ENCODE results near the gene FLNC. TPM values are rescaled to one million over a fixed set of nuclear protein-coding genes. Genes with fewer than 3 reads are reported as not detected.

Gene FLNC
- polyA plus RNA-seq, 2 of the 4 experiments (the other 2 are of a cell fraction), result 0.43 to 3.4 TPM

DNA sequence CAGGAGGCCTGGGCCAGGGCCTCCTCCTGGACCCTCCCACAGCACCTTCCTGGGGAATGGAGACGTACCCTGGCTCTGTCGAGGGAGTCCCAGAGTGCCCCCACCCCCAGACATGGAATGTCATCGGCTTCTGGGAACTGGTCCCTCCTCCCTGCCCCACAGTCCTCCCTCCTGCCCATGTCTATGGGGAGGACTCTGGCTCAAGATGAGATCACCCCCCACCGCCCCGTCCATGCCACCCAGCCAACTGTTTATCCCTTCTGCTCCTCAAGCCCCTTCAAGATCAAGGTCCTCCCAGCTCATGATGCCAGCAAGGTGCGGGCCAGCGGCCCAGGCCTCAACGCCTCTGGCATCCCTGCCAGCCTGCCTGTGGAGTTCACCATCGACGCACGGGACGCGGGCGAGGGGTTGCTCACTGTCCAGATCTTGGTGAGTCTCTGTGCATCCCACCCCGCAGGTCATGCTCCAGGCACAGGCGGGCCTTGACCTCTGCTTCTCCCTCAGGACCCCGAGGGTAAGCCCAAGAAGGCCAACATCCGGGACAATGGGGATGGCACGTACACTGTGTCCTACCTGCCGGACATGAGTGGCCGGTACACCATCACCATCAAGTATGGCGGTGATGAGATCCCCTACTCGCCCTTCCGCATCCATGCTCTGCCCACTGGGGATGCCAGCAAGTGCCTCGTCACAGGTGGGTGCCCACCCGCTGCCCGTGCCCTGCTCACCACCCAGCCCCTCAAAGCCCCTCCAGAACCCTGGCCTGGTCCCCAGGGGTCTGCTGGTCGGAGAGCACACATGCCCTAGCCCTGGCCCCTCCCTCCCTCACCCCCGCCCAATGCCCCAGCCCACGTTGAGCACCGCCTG, 18.3 kb downstream of the FLNC start:
- Histone ChIP-seq H3K4me2 (no peak overlapping the region), H3K4me1 (no peaks in the 10 kb centered on the region), H3K9me3 (no peaks in the 10 kb centered on the region), H3K27ac (no peak overlapping the region), H3K4me3 (no peak overlapping the region)
- WGBS (ENCODE audit: missing lambda C conversion rate), result 78% methylated on average over 18 of the region's 31 CpGs
- TF ChIP-seq CHD4 (IDR thresholded peaks at IDR 0.05; ENCODE audit: borderline replicate concordance), result no peak
- ChIA-PET CTCF (interaction anchor here (4.0 kb wide), 1 partner anchor 31 kb away, joined by 11 read pairs; no protein-coding TSS in a partner anchor), POLR2A (no interaction called here)
- DNase-seq (ENCODE audit: low read depth in 1 of 2, low spot score in 1 of 2) (no peak), FAIRE-seq (no peak), ATAC-seq (no peak)

DNA sequence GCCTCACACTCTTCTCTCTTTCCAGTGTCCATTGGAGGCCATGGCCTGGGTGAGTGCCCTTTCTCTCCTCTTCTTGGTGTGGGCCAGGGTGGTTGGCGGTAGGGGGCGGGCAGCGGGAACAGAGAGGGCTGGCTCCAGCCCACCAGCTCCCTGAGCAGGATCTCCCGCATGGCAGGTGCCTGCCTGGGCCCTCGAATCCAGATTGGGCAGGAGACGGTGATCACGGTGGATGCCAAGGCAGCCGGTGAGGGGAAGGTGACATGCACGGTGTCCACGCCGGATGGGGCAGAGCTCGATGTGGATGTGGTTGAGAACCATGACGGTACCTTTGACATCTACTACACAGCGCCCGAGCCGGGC, 18.9 kb downstream of the FLNC start:
- WGBS (ENCODE audit: missing lambda C conversion rate), result 89% methylated on average over 16 of the region's 16 CpGs
- Histone ChIP-seq H3K4me2 (no peak overlapping the region), H3K9me3 (no peaks in the 10 kb centered on the region), H3K4me1 (no peaks in the 10 kb centered on the region), H3K27ac (no peak overlapping the region), H3K4me3 (no peak overlapping the region)
- DNase-seq (ENCODE audit: low read depth in 1 of 2, low spot score in 1 of 2) (no peak), ATAC-seq (no peak), FAIRE-seq (no peak)
- ChIA-PET CTCF (no interaction called here), POLR2A (no interaction called here)
- TF ChIP-seq CHD2 (IDR thresholded peaks at IDR 0.05; ENCODE audit: low read length, partially characterized antibody), result no peak
- no peak for TF ChIP-seq JUNB (IDR thresholded peaks at IDR 0.05)
- TF ChIP-seq HOXB13 (CRISPR knock-in tag; IDR thresholded peaks at IDR 0.05; ENCODE audit: low read depth), result no peak
- no peak for TF ChIP-seq ZC3H11A (IDR thresholded peaks at IDR 0.05)
- TF ChIP-seq, protein P1, sequence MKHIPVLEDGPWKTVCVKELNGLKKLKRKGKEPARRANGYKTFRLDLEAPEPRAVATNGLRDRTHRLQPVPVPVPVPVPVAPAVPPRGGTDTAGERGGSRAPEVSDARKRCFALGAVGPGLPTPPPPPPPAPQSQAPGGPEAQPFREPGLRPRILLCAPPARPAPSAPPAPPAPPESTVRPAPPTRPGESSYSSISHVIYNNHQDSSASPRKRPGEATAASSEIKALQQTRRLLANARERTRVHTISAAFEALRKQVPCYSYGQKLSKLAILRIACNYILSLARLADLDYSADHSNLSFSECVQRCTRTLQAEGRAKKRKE (CRISPR knock-in tag; IDR thresholded peaks at IDR 0.05; ENCODE audit: low read depth), result no peak
- no peak for TF ChIP-seq CEBPB (IDR thresholded peaks at IDR 0.05)
- TF ChIP-seq, protein P2, sequence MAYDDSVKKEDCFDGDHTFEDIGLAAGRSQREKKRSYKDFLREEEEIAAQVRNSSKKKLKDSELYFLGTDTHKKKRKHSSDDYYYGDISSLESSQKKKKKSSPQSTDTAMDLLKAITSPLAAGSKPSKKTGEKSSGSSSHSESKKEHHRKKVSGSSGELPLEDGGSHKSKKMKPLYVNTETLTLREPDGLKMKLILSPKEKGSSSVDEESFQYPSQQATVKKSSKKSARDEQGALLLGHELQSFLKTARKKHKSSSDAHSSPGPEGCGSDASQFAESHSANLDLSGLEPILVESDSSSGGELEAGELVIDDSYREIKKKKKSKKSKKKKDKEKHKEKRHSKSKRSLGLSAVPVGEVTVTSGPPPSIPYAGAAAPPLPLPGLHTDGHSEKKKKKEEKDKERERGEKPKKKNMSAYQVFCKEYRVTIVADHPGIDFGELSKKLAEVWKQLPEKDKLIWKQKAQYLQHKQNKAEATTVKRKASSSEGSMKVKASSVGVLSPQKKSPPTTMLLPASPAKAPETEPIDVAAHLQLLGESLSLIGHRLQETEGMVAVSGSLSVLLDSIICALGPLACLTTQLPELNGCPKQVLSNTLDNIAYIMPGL (CRISPR knock-in tag; IDR thresholded peaks at IDR 0.05; ENCODE audit: borderline replicate concordance), result no peak
- TF ChIP-seq, protein P3, sequence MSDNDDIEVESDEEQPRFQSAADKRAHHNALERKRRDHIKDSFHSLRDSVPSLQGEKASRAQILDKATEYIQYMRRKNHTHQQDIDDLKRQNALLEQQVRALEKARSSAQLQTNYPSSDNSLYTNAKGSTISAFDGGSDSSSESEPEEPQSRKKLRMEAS (IDR thresholded peaks at IDR 0.05), result no peak
- no peak for TF ChIP-seq HDAC2 (IDR thresholded peaks at IDR 0.05)
- no peak for TF ChIP-seq EHF (CRISPR knock-in tag; IDR thresholded peaks at IDR 0.05)

DNA sequence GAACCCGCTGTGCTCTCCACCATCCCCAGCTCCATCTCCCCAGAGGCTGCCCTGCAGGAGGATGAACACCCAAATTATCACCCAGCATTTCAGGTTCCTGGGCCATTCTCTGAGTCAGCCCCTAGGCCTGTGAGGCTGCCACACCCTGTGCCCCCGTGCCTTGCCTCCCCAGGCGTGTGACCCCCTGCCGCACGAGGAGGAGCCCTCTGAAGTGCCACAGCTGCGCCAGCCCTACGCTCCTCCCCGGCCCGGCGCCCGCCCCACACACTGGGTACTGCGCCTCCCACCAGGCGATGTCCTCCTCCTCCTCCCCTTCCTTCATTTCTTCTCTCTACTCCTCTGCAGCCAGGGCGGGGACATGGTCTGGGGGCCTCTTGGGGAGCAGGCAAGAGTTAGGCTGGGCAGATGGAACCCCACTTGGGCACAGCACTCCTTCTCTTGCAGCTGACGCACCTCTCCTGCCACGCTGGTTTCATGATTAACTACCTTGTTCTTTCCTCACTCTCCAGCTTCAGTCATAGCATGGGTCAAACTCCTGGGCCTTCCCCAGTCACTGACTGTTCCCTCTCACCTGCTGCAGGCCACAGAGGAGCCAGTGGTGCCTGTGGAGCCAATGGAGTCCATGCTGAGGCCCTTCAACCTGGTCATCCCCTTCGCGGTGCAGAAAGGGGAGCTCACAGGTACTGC, 19.7 kb downstream of the FLNC start:
- H3K9me3 ChIP-seq, result no peaks in the 10 kb centered on the region
- no peak overlapping the region for H3K4me3 ChIP-seq
- DNase-seq (ENCODE audit: low read depth in 1 of 2, low spot score in 1 of 2), result no peak
- POLR2A ChIA-PET, result no interaction called here
- no peak for FAIRE-seq
- ATAC-seq, result no peak
- H3K4me1 ChIP-seq, result no peaks in the 10 kb centered on the region
- H3K27ac ChIP-seq, result no peak overlapping the region
- no peak overlapping the region for H3K4me2 ChIP-seq
- TF ChIP-seq EP300 (IDR thresholded peaks at IDR 0.05) (no peak), CBX2 (IDR thresholded peaks at IDR 0.05; ENCODE audit: borderline replicate concordance, low read depth) (no peak)
- TF ChIP-seq, protein P1 (CRISPR knock-in tag; IDR thresholded peaks at IDR 0.05; ENCODE audit: low read depth), result no peak
- TF ChIP-seq, protein P4, sequence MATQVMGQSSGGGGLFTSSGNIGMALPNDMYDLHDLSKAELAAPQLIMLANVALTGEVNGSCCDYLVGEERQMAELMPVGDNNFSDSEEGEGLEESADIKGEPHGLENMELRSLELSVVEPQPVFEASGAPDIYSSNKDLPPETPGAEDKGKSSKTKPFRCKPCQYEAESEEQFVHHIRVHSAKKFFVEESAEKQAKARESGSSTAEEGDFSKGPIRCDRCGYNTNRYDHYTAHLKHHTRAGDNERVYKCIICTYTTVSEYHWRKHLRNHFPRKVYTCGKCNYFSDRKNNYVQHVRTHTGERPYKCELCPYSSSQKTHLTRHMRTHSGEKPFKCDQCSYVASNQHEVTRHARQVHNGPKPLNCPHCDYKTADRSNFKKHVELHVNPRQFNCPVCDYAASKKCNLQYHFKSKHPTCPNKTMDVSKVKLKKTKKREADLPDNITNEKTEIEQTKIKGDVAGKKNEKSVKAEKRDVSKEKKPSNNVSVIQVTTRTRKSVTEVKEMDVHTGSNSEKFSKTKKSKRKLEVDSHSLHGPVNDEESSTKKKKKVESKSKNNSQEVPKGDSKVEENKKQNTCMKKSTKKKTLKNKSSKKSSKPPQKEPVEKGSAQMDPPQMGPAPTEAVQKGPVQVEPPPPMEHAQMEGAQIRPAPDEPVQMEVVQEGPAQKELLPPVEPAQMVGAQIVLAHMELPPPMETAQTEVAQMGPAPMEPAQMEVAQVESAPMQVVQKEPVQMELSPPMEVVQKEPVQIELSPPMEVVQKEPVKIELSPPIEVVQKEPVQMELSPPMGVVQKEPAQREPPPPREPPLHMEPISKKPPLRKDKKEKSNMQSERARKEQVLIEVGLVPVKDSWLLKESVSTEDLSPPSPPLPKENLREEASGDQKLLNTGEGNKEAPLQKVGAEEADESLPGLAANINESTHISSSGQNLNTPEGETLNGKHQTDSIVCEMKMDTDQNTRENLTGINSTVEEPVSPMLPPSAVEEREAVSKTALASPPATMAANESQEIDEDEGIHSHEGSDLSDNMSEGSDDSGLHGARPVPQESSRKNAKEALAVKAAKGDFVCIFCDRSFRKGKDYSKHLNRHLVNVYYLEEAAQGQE (IDR thresholded peaks at IDR 0.05), result no peak
- 67% methylated on average over 13 of the region's 18 CpGs for WGBS (ENCODE audit: missing lambda C conversion rate)
- CTCF ChIA-PET, result interaction anchor here (0.8 to 1.7 kb wide), 3 partner anchors 8 to 33 kb away, joined by 3 to 5 read pairs (median 4); no protein-coding TSS in a partner anchor
